IgD-negative memory B cell (primary cell): ENCODE data around the gene BROX. TPM values are rescaled to one million over a fixed set of nuclear protein-coding genes. Genes with fewer than 3 reads are reported as not detected.
"Not testable (repeated sequence)": the region's sequence is repeated elsewhere in the genome, so short reads cannot be mapped to it uniquely, and the experiment has no call there.

Source experiments
- H3K27ac Mint-ChIP-seq, 3 donors: one replicate each; pipeline ENCODE4 v1.8.0; 2020 to 2022; ENCODE audit warnings: mild to moderate bottlenecking in 3 of 3, mixed read lengths in 3 of 3, moderate library complexity in 1 of 3
- H3K27me3 Mint-ChIP-seq: one replicate; pipeline ENCODE4 v1.8.0; 2021; ENCODE audit warnings: mixed read lengths
- H3K36me3 Mint-ChIP-seq: one replicate; pipeline ENCODE4 v1.8.0; 2020; ENCODE audit warnings: mild to moderate bottlenecking, mixed read lengths
- H3K4me1 Mint-ChIP-seq, 3 donors: one replicate each; pipeline ENCODE4 v1.8.0; 2020 to 2022; ENCODE audit warnings: mixed read lengths in 3 of 3, mild to moderate bottlenecking in 1 of 3
- H3K4me3 Mint-ChIP-seq, 4 donors: one replicate each; pipeline ENCODE4 v1.8.0; 2020 to 2022; ENCODE audit warnings: mild to moderate bottlenecking in 4 of 4, mixed read lengths in 4 of 4, moderate library complexity in 3 of 4
- H3K9me3 Mint-ChIP-seq, 3 donors: one replicate each; pipeline ENCODE4 v1.8.0; 2020 to 2021; ENCODE audit warnings: mixed read lengths in 3 of 3, mild to moderate bottlenecking in 1 of 3
- polyA plus RNA-seq: library from polyadenylated mRNA; unstranded; fragments of 300-500 nt; fragmentation: Illumina TruSeq; gene quantifications from one replicate; pipeline ENCODE4 v1.2.3, GENCODE V29; 2021

BROX gene
- polyA plus RNA-seq, 1 donor from 2014 or later: 13.6 TPM

DNA sequence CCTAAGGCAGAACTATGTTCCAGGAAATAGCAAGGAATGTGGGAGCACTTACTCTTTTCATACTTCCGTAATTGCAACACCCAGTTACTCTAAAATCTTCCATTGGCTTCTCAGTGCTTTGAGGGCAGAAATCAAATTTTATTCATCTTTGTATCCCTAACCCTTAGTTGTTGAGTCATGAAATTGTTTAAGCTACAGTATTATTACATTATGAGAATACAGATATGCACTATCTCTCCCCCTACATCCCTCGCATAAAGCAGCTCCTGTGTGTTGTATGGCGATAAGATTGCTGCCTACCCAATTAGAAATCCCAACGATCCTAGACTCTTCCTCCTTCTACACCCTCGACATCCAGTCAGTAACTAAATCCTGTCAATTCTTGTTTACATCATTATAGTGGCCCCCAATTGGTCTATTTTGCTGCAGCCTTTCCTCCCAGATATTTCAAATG lies 2.6 kb upstream of the BROX start:
- Mint-ChIP-seq H3K9me3 (peaks cover 0 to 2% (median under 1%) of the 10 kb centered on the region in 3 donors), H3K27ac (peak overlapping the region in 1 of 3 donors; percentile 1), H3K4me3 (peak overlapping the region; percentile 5 to 98 (median 53)), H3K36me3 (peaks cover 5% of the 10 kb centered on the region), H3K4me1 (peaks cover 40 to 49% (median 42%) of the 10 kb centered on the region in 3 donors), H3K27me3 (no peaks in the 10 kb centered on the region)

DNA sequence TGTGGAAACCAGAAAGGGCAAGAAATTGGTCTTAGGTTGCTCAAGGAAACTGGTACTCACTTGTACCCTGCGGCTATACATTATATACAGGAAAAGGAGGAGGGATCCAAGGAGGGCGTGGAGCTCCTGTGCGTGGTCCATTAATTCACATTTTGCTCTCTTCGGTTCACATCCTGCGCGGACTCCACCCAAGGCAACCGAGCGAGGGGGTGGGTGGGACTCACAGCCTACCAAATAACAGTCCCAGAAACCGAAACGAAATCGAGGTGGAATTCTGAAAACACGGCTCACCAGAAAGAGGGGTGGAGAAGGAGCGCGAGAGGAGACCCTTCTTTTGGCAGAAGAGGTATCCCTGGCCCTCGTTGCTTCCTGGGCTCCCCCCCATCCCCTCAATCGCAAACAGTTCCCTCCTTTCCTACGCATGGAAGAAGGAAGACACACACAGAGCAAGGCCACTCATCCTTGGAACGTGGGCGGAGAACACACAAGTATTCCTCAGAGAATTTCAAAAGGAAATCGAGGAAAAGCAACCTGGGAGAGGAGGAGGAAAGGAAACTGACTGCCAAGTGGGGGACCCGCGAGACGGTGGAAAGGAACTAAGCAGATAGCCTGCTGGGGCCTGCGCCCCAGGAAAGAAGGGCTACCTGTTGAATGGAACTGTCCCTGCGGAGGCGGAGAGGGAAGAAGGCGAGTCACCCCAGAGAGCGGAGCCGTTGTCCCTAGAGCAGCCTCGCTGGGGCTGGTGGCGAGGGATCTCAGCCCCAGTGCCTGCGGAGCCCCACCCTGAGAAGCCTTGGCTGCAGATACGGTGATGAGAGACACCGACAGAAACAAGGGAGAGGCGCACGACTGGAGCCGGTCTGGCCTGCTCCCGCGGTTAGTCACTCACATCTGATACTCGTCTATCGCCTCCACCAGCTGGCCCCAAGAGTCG lies 778 bp upstream of the BROX start:
- peaks cover 3% of the 10 kb centered on the region for H3K36me3 Mint-ChIP-seq

DNA sequence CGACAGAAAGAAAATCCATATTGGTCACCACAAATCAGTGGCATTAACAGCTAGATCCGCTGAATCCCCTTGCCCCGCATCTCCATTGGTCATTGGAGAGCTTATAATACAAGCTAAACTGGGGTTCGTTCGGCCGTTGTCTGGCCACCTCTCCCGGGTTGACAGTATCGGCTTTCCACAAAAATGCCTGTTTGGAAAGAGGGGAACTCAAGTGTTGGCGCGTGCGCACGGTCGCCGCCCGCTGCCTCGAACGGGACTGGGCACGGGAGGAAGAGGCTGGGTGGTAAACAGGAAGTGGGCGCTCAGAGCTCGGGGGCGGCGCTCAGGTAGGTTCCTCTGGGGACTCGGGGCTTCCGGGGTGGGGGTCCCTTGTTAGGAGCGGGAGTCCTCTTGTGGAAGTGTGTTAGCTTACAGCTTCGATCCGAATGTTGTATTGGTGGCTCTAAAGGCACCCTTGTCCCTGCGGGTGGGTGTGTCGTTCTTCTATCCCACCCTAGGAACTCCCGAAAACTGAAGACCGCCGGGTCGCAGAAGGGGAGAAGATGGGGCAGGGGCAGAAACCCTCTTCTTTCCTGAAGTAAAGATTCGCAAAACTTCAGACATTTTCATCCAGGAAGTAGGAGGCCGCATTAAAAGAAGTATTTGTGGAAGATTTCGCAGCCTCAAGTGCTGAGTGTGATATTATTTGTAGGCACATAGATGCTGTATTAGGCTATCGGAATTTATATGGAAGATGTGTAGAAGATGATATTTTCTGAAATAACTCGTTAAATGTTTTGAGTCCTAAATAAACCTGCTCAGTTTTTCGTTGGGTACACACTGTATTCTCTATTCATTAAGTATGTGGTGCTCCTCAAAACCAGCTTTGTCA lies 962 bp downstream of the BROX start:
- peaks cover 23 to 30% (median 28%) of the 10 kb centered on the region in 3 donors for H3K4me1 Mint-ChIP-seq
- H3K27me3 Mint-ChIP-seq: no peaks in the 10 kb centered on the region
- no peaks in the 10 kb centered on the region for H3K9me3 Mint-ChIP-seq
- H3K4me3 Mint-ChIP-seq: peak overlapping the region; percentile 96 to 99 (median 98)
- H3K36me3 Mint-ChIP-seq: no peaks in the 10 kb centered on the region
- peak overlapping the region; percentile 99 to 100 (median 99) for H3K27ac Mint-ChIP-seq

More for the DNA sequence above, 778 bp upstream of the BROX start:
- H3K27ac Mint-ChIP-seq: peak overlapping the region; percentile 99 to 100 (median 99)
- H3K4me3 Mint-ChIP-seq: peak overlapping the region; percentile 96 to 99 (median 98)
- H3K27me3 Mint-ChIP-seq: no peaks in the 10 kb centered on the region
- no peaks in the 10 kb centered on the region for H3K9me3 Mint-ChIP-seq
- H3K4me1 Mint-ChIP-seq: peaks cover 28 to 36% (median 32%) of the 10 kb centered on the region in 3 donors

DNA sequence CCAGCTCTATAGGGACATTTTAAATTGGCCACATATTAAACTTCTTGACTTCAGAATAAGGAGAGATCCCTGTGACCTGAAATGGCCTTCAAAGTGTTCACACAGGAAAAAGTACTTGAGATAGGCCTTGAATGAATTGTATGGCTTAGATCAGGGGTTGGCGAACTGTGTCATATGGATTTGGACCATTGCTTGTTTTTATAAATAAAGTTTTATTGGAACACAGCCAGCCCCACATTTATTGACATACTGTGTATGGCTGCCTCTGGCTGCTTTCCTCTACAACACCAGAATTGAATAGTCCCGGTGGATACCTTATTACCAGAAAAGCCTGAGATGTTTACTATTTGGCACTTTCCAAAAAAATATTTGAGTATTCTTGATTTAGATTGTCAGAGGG lies 4.0 kb downstream of the BROX start:
- Mint-ChIP-seq H3K4me3 (peak overlapping the region in 1 of 4 donors; percentile 56), H3K27me3 (no peaks in the 10 kb centered on the region), H3K9me3 (no peaks in the 10 kb centered on the region), H3K36me3 (peaks cover 4% of the 10 kb centered on the region), H3K27ac (peak overlapping the region in 2 of 3 donors; percentile 29 to 46), H3K4me1 (peaks cover 10 to 14% (median 13%) of the 10 kb centered on the region in 3 donors)

DNA sequence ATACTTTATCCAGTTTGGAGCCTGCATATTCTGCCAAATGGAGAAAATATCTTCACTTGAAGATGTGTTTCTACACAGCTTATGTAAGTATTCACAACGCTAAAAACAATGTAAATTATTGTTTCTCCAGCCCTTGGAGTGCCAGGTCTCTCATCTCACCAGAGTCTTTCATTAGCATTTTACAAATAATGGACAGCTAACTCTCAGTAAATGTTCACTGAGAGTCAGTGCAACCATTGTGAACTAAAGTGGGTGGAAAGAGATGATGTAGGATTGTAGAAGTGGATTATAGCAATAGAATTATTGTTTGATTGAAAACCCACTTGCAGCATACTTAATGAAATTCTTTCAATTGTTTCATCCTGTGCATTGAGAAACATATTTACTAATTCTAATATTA lies 16.4 kb downstream of the BROX start:
- Mint-ChIP-seq H3K9me3 (no peaks in the 10 kb centered on the region), H3K27me3 (no peaks in the 10 kb centered on the region), H3K27ac (no peak overlapping the region), H3K36me3 (peaks cover 17% of the 10 kb centered on the region), H3K4me3 (no peak overlapping the region), H3K4me1 (peaks cover 33 to 35% (median 33%) of the 10 kb centered on the region in 3 donors)

DNA sequence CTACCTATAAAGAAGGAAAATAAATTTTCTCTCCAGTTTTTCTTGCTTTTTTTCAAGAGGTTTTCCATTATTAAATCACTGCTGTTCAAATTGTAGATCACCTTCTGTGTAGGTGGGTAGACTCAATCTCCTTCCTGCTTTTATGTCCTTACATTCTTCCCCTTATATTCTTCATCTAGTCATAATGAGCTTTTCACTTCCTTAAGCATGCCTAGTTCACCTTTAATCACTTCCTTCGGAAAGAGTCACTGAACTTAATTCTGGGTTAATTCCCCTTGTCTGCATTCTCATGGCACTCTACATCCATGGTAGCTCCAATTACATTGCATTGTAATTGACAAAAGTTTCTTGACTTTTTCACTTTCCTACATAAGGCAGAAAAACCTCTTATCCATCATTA lies 18.5 kb downstream of the BROX start:
- peak overlapping the region; percentile 12 to 89 (median 75) for H3K27ac Mint-ChIP-seq
- H3K4me1 Mint-ChIP-seq: peaks cover 37 to 44% (median 42%) of the 10 kb centered on the region in 3 donors
- peak overlapping the region in 3 of 4 donors; percentile 3 to 43 (median 35) for H3K4me3 Mint-ChIP-seq
- H3K27me3 Mint-ChIP-seq: no peaks in the 10 kb centered on the region
- peaks cover 17% of the 10 kb centered on the region for H3K36me3 Mint-ChIP-seq
- no peaks in the 10 kb centered on the region for H3K9me3 Mint-ChIP-seq

DNA sequence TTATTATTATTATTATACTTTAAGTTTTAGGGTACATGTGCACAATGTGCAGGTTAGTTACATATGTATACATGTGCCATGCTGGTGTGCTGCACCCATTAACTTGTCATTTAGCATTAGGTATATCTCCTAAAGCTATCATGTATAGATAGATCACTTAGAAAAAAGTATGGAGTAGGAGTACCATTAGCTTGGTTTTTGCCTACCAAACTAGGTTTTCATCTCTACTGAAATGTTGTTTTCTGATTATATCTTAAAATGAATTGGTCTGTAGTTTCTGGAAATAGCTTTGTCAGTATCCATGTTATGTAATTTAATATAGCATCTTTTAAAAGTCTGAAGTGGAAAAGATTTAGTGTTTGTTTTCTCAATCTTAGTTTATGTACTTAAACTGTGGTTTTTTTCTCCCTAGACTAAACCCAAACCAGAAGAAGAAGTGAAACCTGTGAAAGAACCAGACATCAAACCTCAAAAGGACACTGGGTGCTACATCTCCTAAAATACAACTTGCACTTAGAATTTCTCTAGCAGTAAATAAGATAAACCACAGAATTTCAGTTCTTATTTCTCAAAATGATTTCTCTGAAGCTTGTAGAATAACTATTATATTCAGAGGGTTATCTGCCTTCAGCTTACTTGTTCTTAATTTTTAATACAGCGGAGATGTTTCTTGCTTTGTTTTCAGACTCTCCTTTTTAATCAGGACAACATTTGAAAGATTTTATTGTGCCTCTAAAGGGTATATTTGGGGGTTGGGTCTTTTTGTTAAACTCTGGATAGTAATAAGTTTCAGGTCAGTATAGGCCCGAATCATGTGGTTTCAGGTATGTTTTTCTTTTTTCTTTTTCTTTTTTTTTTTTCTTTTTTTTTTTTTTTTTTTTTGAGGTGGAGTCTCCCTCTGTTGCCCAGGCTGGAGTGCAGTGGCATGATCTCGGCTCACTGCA lies 20.1 kb downstream of the BROX start:
- no peaks in the 10 kb centered on the region for H3K9me3 Mint-ChIP-seq
- peak overlapping the region; percentile 70 to 92 (median 84) for H3K4me3 Mint-ChIP-seq
- peaks cover 16% of the 10 kb centered on the region for H3K36me3 Mint-ChIP-seq
- H3K4me1 Mint-ChIP-seq: peaks cover 37 to 50% (median 42%) of the 10 kb centered on the region in 3 donors
- H3K27ac Mint-ChIP-seq: peak overlapping the region; percentile 92 to 97 (median 96)
- H3K27me3 Mint-ChIP-seq: no peaks in the 10 kb centered on the region

DNA sequence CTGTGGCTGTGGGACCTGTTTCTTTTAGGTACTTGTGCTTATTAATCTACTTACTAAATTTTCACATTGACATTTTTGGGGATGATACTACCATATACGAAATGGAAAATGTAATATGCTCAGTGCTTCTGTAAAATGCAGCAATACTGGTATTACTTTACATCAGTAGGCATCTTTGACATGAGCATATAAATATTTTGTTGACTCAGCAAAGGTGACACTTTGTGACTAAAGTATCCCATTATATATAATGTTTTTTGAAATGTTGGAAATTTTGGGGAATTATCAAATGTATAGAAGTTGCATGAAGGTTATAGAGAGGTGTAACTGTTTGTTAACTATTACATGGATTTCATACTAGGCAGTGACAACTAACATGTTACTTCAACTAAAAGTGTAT lies 22.4 kb downstream of the BROX start:
- H3K4me1 Mint-ChIP-seq: peaks cover 31 to 45% (median 33%) of the 10 kb centered on the region in 3 donors
- no peaks in the 10 kb centered on the region for H3K27me3 Mint-ChIP-seq
- H3K36me3 Mint-ChIP-seq: peaks cover 2% of the 10 kb centered on the region
- H3K27ac Mint-ChIP-seq: peak overlapping the region in 2 of 3 donors; percentile 54 to 80
- H3K4me3 Mint-ChIP-seq: peak overlapping the region in 1 of 4 donors; percentile 50
- H3K9me3 Mint-ChIP-seq: no peaks in the 10 kb centered on the region

DNA sequence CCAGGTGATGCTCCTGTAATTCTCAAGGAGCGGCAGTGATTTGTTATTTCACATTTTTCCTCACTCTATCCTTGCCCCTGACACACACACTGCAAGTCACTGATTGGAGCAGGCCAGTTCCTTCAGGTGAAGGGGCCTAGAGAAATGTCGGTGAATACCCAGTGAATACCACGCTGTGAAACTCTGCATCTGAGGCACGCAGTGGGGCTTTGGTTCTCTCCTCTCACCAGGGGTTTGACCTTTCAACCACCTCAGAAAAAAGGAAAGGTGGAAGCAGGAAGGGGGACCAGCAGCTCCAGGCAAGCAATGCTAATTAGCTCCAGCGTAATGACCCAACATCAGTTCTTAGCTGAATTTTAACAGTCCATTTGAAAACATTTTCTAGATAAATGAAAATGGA lies 24.1 kb downstream of the BROX start:
- Mint-ChIP-seq H3K36me3 (no peaks in the 10 kb centered on the region), H3K4me3 (peak overlapping the region in 1 of 4 donors; percentile 6), H3K27me3 (no peaks in the 10 kb centered on the region), H3K27ac (peak overlapping the region in 2 of 3 donors; percentile 33 to 46), H3K4me1 (peaks cover 23 to 36% (median 28%) of the 10 kb centered on the region in 3 donors), H3K9me3 (no peaks in the 10 kb centered on the region)

DNA sequence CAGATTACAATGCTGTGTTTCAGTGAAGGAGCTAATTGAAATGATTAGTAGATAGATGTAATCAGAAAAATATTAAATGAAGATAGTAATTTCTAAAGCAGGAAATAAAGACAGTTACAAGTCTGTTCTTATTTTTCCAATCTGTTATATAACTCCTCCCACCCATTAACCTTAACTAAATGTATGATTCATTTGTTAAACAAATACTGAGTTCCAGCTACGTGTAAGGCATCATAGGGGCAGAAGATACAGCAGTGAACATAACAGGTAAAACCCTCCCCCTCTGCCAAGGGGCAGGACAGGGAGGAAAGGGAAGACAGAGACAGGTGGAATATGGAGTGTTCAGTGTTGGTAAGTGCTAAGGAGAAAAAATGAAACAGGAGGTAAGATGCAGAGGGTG lies 24.6 kb downstream of the BROX start, which contains the start of gene FAM177B:
Gene FAM177B, plus strand, starts transcription at position 231 of the 400 bp plus-strand sequence. CDS start 9,344 bp downstream, outside the sequence.
- Mint-ChIP-seq H3K27me3 (no peaks in the 10 kb centered on the region), H3K4me3 (peak within 1 kb of the TSS in 1 of 4 donors; percentile 6), H3K9me3 (no peaks in the 10 kb centered on the region), H3K27ac (peak within 1 kb of the TSS in 2 of 3 donors; percentile 33 to 46), H3K4me1 (peaks cover 23 to 34% (median 26%) of the 10 kb centered on the region in 3 donors), H3K36me3 (no peaks in the 10 kb centered on the region)

DNA sequence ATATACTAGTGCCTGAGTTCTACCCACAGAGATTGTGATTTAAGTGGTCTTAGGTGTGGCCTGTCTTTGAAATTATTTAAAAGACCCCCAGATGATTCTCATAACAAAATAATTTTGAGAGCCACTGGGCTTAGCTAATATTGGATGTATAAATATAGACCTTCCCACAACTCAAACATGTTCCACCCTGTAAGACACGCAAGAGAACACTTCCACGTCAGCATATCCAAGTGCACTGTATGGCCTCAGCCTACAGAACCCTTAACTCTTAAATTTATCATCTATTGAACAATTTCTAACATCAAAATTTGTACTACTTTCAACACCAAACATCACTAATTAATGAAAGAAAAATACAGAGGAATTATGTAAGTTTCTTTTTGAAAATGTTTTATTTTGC lies 27.1 kb downstream of the BROX start:
- H3K9me3 Mint-ChIP-seq: no peaks in the 10 kb centered on the region
- peak overlapping the region in 1 of 4 donors; percentile 55 for H3K4me3 Mint-ChIP-seq
- peak overlapping the region in 1 of 3 donors; percentile 60 for H3K27ac Mint-ChIP-seq
- no peaks in the 10 kb centered on the region for H3K36me3 Mint-ChIP-seq
- no peaks in the 10 kb centered on the region for H3K27me3 Mint-ChIP-seq
- peaks cover 18 to 21% (median 18%) of the 10 kb centered on the region in 3 donors for H3K4me1 Mint-ChIP-seq

DNA sequence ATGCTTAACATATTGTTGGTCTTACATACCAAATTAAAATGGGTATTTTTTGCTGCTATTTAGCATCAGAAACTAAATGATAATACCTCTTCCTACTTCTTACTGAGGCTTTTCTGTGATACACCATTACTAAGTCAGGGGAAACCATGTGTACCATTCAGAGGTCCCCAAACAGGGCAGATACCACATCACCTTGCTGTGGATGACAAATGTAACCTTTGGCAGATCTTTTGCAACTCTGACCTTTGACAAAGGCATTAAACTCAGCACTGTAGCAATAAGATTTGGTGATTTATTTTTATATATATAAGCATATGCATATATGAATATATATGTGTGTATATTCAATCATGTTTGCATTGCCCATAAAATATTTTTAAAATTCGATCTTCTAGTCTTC lies 27.6 kb downstream of the BROX start:
- Mint-ChIP-seq H3K27me3 (no peaks in the 10 kb centered on the region), H3K9me3 (no peaks in the 10 kb centered on the region), H3K36me3 (no peaks in the 10 kb centered on the region), H3K4me3 (peak overlapping the region in 1 of 4 donors; percentile 12), H3K4me1 (peaks cover 15 to 19% (median 18%) of the 10 kb centered on the region in 3 donors), H3K27ac (peak overlapping the region in 1 of 3 donors; percentile 60)

DNA sequence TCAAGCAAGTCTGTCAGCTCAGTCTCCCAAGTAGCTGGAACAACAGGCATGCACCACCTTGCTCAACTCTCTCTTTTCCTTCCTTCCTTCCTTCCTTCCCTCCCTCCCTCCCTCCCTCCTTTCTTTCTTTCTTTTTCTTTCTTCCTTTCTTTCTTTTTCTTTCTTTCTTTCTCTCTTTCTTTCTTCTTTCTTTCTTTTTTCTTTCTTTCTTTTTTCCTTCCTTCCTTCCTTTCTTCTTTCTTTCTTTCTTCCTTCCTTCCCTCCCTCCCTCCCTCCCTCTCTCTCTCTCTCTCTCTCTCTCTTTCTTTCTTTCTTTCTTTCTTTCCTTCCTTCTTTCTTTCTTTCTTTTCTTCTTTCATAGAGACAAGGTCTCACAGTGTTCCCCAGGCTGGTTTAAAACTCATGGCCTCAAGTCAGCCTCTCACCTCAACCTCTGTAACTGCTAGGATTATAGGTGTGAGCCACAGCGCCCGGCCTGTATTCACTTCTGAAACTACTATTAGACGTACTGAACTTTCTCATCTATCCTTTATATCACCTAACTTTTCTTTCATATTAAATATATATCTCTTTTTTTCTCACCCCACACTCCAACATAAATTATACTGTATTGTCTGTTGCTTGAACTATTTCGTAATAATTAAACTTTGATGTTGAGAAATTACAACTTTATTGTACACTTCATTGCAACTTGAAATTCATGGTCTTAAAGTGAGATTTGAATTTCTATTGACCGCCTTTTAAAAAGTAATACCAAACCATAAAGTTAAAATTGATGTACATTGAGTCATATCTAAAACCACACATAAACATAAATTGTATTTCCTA lies 29.5 kb downstream of the BROX start:
- H3K27me3 Mint-ChIP-seq, H3K9me3 Mint-ChIP-seq, H3K36me3 Mint-ChIP-seq: not testable (repeated sequence)
- H3K27ac Mint-ChIP-seq: peak overlapping the region; percentile 2 to 28 (median 24)
- H3K4me1 Mint-ChIP-seq: peaks cover 8 to 18% (median 16%) of the 10 kb centered on the region in 3 donors
- peak overlapping the region in 3 of 4 donors; percentile 58 to 88 (median 61) for H3K4me3 Mint-ChIP-seq
